H1 (cell line): ENCODE results near the gene FOXN3. TPM values are rescaled to one million over a fixed set of nuclear protein-coding genes. Genes with fewer than 3 reads are reported as not detected.

Experiments used
- polyA plus RNA-seq, 7 experiments: library from polyadenylated mRNA; depleted of rRNA in 3 of 7; stranded (reverse) in 5 of 7; unstranded in 2 of 7; fragments of >200 nt in 5 of 7; fragments of 200-250 nt in 2 of 7; gene quantifications; 1 replicate in 5 of 7; 2 replicates in 1 of 7; 4 replicates in 1 of 7; pipeline versions ENCODE4 v1.2.1 to v1.2.3, GENCODE V29; 2011 to 2013; ENCODE audit warnings: missing spikeins in 2 of 7, mixed read lengths in 2 of 7
- total RNA-seq: library from RNA; stranded (reverse); fragmentation: NEBNext Ultra II Directional; extraction: Animal tissue kit (Norgen Biotek cat#: 25700); gene quantifications from 2 replicates; pipeline ENCODE4 v1.2.1, GENCODE V29; 2021
- TF ChIP-seq, protein P1 (sequence below): IDR thresholded peaks from 2 replicates; pipeline ENCODE4 v1.6.1; 2012; ENCODE audit warnings: inconsistent platforms

FOXN3 gene
- total and polyA plus RNA-seq, 2 of the 8 experiments (the other 6 are each of a cell fraction or from before 2014, with no cell fraction given) = 52.6 to 178 TPM

DNA sequence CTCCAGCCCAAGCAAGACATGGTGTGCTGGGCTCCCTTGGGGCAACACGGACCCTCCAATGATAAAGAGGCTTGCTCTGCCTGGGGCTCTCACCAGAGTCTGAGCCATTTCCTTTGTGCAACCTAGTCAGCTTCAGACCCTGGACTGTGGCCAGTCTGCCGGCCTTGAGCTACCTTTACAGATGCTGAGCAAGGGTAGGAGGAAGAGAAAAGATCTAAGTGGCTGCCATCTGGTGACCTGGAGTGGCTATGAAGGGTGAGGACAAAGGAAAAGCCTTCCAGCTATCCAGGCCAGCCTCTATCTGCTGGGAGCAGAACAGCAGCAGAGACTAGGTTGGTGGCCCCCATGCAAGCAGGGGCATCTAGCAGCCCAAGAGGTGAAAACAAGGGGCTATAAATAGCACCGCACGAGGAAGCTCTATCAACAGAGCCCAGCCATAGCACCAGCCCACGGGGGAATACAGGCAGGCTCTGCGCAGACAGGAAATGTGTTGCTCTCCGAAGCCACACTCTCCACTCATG, 230.1 kb downstream of the FOXN3 start (continued):
- TF ChIP-seq, protein P1, sequence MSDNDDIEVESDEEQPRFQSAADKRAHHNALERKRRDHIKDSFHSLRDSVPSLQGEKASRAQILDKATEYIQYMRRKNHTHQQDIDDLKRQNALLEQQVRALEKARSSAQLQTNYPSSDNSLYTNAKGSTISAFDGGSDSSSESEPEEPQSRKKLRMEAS = no peak
